GM21526 (cell line): ENCODE measurements around the gene EEF1B2.

ENCODE experiments used
- ATAC-seq: cut with Tn5 transposase; IDR thresholded peaks from one replicate; pipeline ENCODE4 v1.9.1; 2021; ENCODE audit warnings: moderate library complexity; ENCODE audit not compliant: unreplicated experiment, low FRiP score

Gene EEF1B2

DNA sequence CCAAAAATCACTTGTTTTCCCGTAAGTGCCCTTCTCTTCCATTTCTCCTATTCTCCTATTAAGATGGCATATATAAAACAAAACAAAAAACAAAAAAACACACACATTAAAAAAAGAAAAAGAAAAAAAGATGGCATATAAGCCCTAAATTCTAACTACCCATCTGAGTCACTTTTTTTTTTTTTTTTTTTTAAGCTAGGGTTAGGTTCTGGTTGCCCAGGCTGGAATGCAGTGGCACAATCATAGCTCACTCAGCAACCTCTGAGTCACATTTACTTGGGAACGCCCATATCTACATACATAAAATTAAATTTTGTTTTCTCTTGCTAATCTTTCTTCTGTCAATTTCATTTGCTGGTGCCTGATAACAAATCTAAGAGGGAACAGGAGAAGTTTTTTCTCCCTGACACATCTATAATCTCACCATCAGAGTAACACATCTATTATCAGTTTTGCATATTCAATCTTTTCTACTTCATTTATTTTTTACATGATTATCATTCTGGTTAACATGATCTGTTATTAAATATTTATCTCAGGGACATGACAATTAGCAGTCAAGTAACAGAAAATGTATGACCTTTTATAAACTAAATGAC, 52.1 kb downstream of the EEF1B2 start:
- ATAC-seq = no peak
